Neural cell (in vitro differentiated cells): ENCODE data around the gene CNDP2.

Experiments used
- EP300 ChIP-seq: fragments of 450-650 bp; conservative IDR thresholded peaks from 2 replicates; pipeline ENCODE4 v1.6.1; 2014; ENCODE audit warnings: antibody characterized with exemption, mild to moderate bottlenecking, moderate library complexity; ENCODE audit not compliant: poor library complexity, severe bottlenecking
- EZH2 ChIP-seq: fragments of 200-600, 300-800 bp; shearing (Covaris generic), sonication (generic); IDR thresholded peaks from 2 replicates; pipeline ENCODE4 v1.6.1; 2014; ENCODE audit warnings: antibody characterized with exemption, low read length, borderline replicate concordance, mild to moderate bottlenecking; ENCODE audit not compliant: insufficient read depth, poor library complexity, severe bottlenecking
- POLR2AphosphoS5 ChIP-seq: IDR thresholded peaks from 2 replicates; pipeline ENCODE4 v1.6.1; 2012
- RAD21 ChIP-seq: fragments of 450-650 bp; conservative IDR thresholded peaks from 2 replicates; pipeline ENCODE4 v1.6.1; 2014; ENCODE audit warnings: antibody characterized with exemption, mild to moderate bottlenecking, moderate library complexity
- TF ChIP-seq, protein P1 (sequence below): fragments of 450-650 bp; IDR thresholded peaks from 2 replicates; pipeline ENCODE4 v1.5.1; 2014; ENCODE audit warnings: antibody characterized with exemption, mild to moderate bottlenecking, moderate library complexity; ENCODE audit not compliant: poor library complexity, severe bottlenecking

GRCh38 chr18:74494514-74494913 lies 1.6 kb upstream of the CNDP2 start:
- TF ChIP-seq, protein P1, sequence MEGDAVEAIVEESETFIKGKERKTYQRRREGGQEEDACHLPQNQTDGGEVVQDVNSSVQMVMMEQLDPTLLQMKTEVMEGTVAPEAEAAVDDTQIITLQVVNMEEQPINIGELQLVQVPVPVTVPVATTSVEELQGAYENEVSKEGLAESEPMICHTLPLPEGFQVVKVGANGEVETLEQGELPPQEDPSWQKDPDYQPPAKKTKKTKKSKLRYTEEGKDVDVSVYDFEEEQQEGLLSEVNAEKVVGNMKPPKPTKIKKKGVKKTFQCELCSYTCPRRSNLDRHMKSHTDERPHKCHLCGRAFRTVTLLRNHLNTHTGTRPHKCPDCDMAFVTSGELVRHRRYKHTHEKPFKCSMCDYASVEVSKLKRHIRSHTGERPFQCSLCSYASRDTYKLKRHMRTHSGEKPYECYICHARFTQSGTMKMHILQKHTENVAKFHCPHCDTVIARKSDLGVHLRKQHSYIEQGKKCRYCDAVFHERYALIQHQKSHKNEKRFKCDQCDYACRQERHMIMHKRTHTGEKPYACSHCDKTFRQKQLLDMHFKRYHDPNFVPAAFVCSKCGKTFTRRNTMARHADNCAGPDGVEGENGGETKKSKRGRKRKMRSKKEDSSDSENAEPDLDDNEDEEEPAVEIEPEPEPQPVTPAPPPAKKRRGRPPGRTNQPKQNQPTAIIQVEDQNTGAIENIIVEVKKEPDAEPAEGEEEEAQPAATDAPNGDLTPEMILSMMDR, result no peak
- TF ChIP-seq POLR2AphosphoS5, result no peak
- TF ChIP-seq EP300, result no peak
- no peak for TF ChIP-seq RAD21
- no peak for TF ChIP-seq EZH2
